ENCODE measurements around the gene CTSO. TPM values are rescaled to one million over a fixed set of nuclear protein-coding genes. Genes with fewer than 3 reads are reported as not detected.

CTSO gene
- total RNA-seq, 5 donors from 2014 or later (not counting 1 experiment from before 2014, with no cell fraction given): 10.4 to 14.1 (median 10.5) TPM

DNA sequence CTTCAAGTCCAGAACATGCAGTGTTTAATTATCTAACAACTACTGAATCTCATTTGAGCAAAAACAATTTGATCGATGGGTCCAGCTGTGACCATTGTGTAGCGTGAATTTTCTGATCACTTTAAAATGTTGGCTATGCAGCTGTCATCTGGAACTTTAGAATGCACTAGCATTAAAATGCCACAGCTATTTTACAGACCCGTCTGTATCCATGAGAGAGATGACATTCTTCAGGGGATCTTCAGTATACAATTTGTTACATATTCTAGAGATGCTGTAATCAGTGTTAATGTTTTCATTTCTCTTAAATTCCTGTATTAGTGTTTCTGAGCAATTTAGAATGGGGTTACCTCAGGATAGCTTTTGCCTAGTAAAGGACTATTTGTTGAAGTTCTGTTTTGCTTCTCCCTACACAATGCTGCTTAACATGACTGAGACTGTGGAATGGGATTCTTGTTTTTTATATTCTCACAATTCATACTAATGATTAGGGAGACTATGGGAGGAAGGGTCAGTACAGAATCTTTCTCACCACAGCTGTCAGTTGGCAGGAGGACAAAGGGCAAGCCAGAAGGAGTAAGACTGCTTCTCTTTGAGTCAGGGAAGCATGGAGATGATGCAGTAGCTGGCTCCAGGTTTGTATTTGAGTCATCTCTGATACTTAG is 13.2 kb upstream of the CTSO start:
- H3K36me3 ChIP-seq (ENCODE audit: control insufficient read depth in 2 of 2, extremely low read depth in 1 of 2, insufficient read depth in 1 of 2, low read length in 1 of 2): no peaks in the 10 kb centered on the region
- peaks cover 0 to 7% of the 10 kb centered on the region in 2 experiments for H3K27me3 ChIP-seq (replicated peaks in 1 of 2; ENCODE audit: control insufficient read depth in 2 of 2, extremely low read depth in 1 of 2, insufficient read depth in 2 of 2, low read length in 1 of 2)
- no peak overlapping the region for H3K4me3 ChIP-seq (ENCODE audit: control insufficient read depth in 1 of 2, extremely low read depth in 1 of 2, low read length in 1 of 2)
- H3K9me3 ChIP-seq: no peaks in the 10 kb centered on the region
- POLR2A ChIA-PET: no interaction called here
- no peaks in the 10 kb centered on the region for H3K4me1 ChIP-seq (ENCODE audit: control insufficient read depth in 1 of 2, extremely low read depth in 1 of 2, insufficient read depth in 2 of 2, low read length in 2 of 2)
- H3K27ac Mint-ChIP-seq: no peak overlapping the region
- 100% methylated on average over 2 of the region's 3 CpGs for WGBS (ENCODE audit: insufficient coverage)
- no peaks in the 10 kb centered on the region for H3K9me3 Mint-ChIP-seq
- DNase-seq (no peak), ATAC-seq (replicated peaks in 1 of 4) (no peak)
- peaks cover 8 to 11% (median 11%) of the 10 kb centered on the region in 3 donors for H3K4me1 Mint-ChIP-seq
- H3K27ac ChIP-seq (ENCODE audit: low read length): no peak overlapping the region
- H3K36me3 Mint-ChIP-seq: no peaks in the 10 kb centered on the region
- CTCF ChIA-PET: no interaction called here
- no peak overlapping the region for H3K4me3 Mint-ChIP-seq
- H3K27me3 Mint-ChIP-seq: peaks cover 13 to 17% of the 10 kb centered on the region in 2 donors

DNA sequence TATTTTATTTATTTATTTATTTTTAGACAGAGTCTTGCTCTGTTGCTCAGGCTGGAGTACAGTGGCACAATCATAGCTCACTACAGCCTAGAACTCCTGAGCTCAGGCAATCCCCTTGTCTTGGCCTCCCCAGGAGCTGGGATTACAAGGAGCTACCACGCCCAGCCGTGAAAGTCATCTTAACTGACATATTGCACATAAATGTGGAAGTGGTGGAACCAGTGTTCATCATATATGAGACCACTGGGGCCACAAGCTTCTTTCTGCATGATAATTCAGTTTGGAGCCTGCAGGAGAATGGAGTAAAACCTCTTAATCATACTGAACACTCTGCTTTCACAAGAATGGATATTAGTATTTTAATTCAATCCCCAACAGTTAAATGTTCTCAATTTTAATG is 12.5 kb upstream of the CTSO start:
- no peak overlapping the region for H3K4me3 Mint-ChIP-seq
- H3K27ac Mint-ChIP-seq: no peak overlapping the region
- Histone ChIP-seq H3K27me3 (replicated peaks in 1 of 2; ENCODE audit: control insufficient read depth in 2 of 2, extremely low read depth in 1 of 2, insufficient read depth in 2 of 2, low read length in 1 of 2) (peaks cover 0 to 7% of the 10 kb centered on the region in 2 experiments), H3K9me3 (no peaks in the 10 kb centered on the region), H3K36me3 (ENCODE audit: control insufficient read depth in 2 of 2, extremely low read depth in 1 of 2, insufficient read depth in 1 of 2, low read length in 1 of 2) (no peaks in the 10 kb centered on the region), H3K4me1 (ENCODE audit: control insufficient read depth in 1 of 2, extremely low read depth in 1 of 2, insufficient read depth in 2 of 2, low read length in 2 of 2) (no peaks in the 10 kb centered on the region), H3K27ac (ENCODE audit: low read length) (no peak overlapping the region), H3K4me3 (ENCODE audit: control insufficient read depth in 1 of 2, extremely low read depth in 1 of 2, low read length in 1 of 2) (no peak overlapping the region)
- no peaks in the 10 kb centered on the region for H3K9me3 Mint-ChIP-seq
- ATAC-seq (replicated peaks in 1 of 4) (no peak), DNase-seq (no peak)
- no peaks in the 10 kb centered on the region for H3K36me3 Mint-ChIP-seq
- peaks cover 8 to 11% (median 11%) of the 10 kb centered on the region in 3 donors for H3K4me1 Mint-ChIP-seq
- POLR2A ChIA-PET: no interaction called here
- no CpG with 5 or more reads among the region's 2 CpGs for WGBS (ENCODE audit: insufficient coverage)
- peaks cover 11 to 17% of the 10 kb centered on the region in 2 donors for H3K27me3 Mint-ChIP-seq
- CTCF ChIA-PET: no interaction called here

DNA sequence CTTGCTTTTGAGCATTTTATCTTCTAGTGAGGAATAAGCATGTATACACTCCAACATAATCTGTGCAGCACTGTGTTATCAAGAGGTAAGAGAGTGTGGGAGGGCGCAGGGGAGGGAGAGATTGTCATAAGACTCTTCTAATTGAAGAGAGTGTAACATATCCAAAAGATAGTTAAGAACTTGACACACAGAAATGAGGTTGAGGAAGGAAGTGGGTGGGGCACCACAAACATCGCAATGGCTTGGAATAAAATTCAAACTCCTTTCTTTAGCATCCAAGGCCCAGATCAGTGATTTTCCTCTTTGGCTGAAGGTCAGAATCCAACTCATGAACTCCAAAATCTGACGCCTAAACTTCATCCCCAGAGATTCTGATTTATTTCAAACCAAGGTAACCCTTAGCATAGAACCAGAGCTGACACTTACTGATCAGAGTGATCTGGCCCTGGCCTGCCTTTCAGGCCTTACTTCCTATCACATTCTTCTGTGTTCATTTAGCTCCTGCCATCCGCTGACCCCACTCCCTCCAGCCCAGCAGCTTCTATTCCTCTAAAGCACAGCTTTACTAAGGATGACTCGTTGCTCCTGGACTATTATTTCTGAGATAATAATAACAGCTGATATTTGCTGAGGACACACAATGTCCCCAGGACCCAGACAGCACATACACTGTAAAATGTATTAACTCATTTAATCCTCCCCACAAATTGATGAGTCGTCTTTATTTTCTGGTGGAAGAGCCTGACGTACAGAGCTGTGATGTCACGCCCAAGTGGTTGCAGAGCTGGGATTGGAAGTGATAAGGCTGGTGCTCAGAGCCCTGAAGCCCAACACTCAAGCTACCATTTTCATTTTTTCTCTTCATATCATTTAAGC is 10.6 kb upstream of the CTSO start:
- no peak overlapping the region for H3K4me3 Mint-ChIP-seq
- no peak overlapping the region for H3K27ac ChIP-seq (ENCODE audit: low read length)
- ChIA-PET CTCF (no interaction called here), POLR2A (no interaction called here)
- no peaks in the 10 kb centered on the region for H3K9me3 Mint-ChIP-seq
- no peaks in the 10 kb centered on the region for H3K9me3 ChIP-seq
- no peak overlapping the region for H3K27ac Mint-ChIP-seq
- H3K36me3 Mint-ChIP-seq: no peaks in the 10 kb centered on the region
- H3K4me1 ChIP-seq (ENCODE audit: control insufficient read depth in 1 of 2, extremely low read depth in 1 of 2, insufficient read depth in 2 of 2, low read length in 2 of 2): no peaks in the 10 kb centered on the region
- DNase-seq (no peak), ATAC-seq (replicated peaks in 1 of 4) (no peak)
- H3K36me3 ChIP-seq (ENCODE audit: control insufficient read depth in 2 of 2, extremely low read depth in 1 of 2, insufficient read depth in 1 of 2, low read length in 1 of 2): no peaks in the 10 kb centered on the region
- no peak overlapping the region for H3K4me3 ChIP-seq (ENCODE audit: control insufficient read depth in 1 of 2, extremely low read depth in 1 of 2, low read length in 1 of 2)
- H3K27me3 ChIP-seq (replicated peaks in 1 of 2; ENCODE audit: control insufficient read depth in 2 of 2, extremely low read depth in 1 of 2, insufficient read depth in 2 of 2, low read length in 1 of 2): peaks cover 0 to 10% of the 10 kb centered on the region in 2 experiments
- H3K27me3 Mint-ChIP-seq: peaks cover 9 to 21% of the 10 kb centered on the region in 2 donors
- peaks cover 8 to 11% (median 11%) of the 10 kb centered on the region in 3 donors for H3K4me1 Mint-ChIP-seq
- WGBS (ENCODE audit: insufficient coverage): 86% methylated on average over 1 of the region's 8 CpGs

DNA sequence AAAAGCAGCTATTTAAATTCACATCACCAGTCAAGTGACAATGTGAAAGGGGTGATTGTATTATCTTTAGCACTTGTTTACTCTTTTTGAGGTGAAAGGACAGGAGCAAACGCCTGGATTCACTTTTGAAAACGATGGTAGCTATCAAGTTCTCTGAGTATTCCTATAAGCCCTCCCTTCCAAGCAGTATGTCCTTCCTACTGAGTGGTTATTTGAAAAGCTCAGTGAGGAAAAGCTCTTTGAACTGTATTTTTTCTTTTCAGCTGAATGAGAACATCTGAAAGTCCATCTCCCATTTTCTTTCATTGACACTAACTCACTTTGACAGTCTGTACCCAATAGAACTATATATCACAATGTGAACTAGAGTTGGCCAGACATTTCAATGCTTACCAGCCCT is 9.1 kb upstream of the CTSO start:
- H3K9me3 Mint-ChIP-seq: no peaks in the 10 kb centered on the region
- Histone ChIP-seq H3K27me3 (replicated peaks in 1 of 2; ENCODE audit: control insufficient read depth in 2 of 2, extremely low read depth in 1 of 2, insufficient read depth in 2 of 2, low read length in 1 of 2) (peaks cover 0 to 4% of the 10 kb centered on the region in 2 experiments), H3K27ac (ENCODE audit: low read length) (no peak overlapping the region), H3K36me3 (ENCODE audit: control insufficient read depth in 2 of 2, extremely low read depth in 1 of 2, insufficient read depth in 1 of 2, low read length in 1 of 2) (no peaks in the 10 kb centered on the region), H3K9me3 (no peaks in the 10 kb centered on the region), H3K4me3 (ENCODE audit: control insufficient read depth in 1 of 2, extremely low read depth in 1 of 2, low read length in 1 of 2) (no peak overlapping the region), H3K4me1 (ENCODE audit: control insufficient read depth in 1 of 2, extremely low read depth in 1 of 2, insufficient read depth in 2 of 2, low read length in 2 of 2) (no peaks in the 10 kb centered on the region)
- POLR2A ChIA-PET: interaction anchor here in 1 of 2 donors (0.6 kb wide), 1 partner anchor 1393 kb away, joined by 3 read pairs; no protein-coding TSS in a partner anchor
- ATAC-seq (replicated peaks in 1 of 4) (no peak), DNase-seq (no peak)
- peaks cover 8 to 11% (median 11%) of the 10 kb centered on the region in 3 donors for H3K4me1 Mint-ChIP-seq
- H3K27me3 Mint-ChIP-seq: peaks cover 14 to 31% of the 10 kb centered on the region in 2 donors
- no peak overlapping the region for H3K4me3 Mint-ChIP-seq
- CTCF ChIA-PET: no interaction called here
- H3K27ac Mint-ChIP-seq: no peak overlapping the region
- no peaks in the 10 kb centered on the region for H3K36me3 Mint-ChIP-seq
- no CpG with 5 or more reads among the region's 2 CpGs for WGBS (ENCODE audit: insufficient coverage)

DNA sequence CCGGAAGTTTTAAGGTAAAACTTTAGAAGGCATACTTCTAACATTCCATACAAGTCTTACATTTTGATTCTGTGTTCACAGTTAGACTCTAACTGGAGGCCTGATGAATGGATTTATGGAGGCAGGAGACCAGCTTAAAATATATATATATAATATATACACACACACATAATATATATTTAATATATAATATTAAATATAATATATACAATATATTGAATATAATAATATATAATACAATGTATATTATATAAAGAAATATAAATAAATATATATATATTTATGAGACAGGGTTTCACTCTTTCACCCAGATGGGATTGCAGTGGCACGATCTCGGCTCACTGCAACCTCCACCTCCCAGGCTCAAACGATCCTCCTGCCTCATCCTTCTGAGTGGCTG is 7.9 kb upstream of the CTSO start:
- no peaks in the 10 kb centered on the region for H3K4me1 ChIP-seq (ENCODE audit: control insufficient read depth in 1 of 2, extremely low read depth in 1 of 2, insufficient read depth in 2 of 2, low read length in 2 of 2)
- no peak for DNase-seq
- no peaks in the 10 kb centered on the region for H3K36me3 Mint-ChIP-seq
- ChIA-PET CTCF (no interaction called here), POLR2A (no interaction called here)
- no peak overlapping the region for H3K4me3 ChIP-seq (ENCODE audit: control insufficient read depth in 1 of 2, extremely low read depth in 1 of 2, low read length in 1 of 2)
- H3K27ac Mint-ChIP-seq: no peak overlapping the region
- WGBS (ENCODE audit: insufficient coverage): no CpG with 5 or more reads among the region's 4 CpGs
- peaks cover 8 to 11% (median 11%) of the 10 kb centered on the region in 3 donors for H3K4me1 Mint-ChIP-seq
- no peak overlapping the region for H3K27ac ChIP-seq (ENCODE audit: low read length)
- H3K36me3 ChIP-seq (ENCODE audit: control insufficient read depth in 2 of 2, extremely low read depth in 1 of 2, insufficient read depth in 1 of 2, low read length in 1 of 2): no peaks in the 10 kb centered on the region
- H3K9me3 Mint-ChIP-seq: no peaks in the 10 kb centered on the region
- peaks cover 14 to 27% of the 10 kb centered on the region in 2 donors for H3K27me3 Mint-ChIP-seq
- no peak for ATAC-seq (replicated peaks in 1 of 4)
- no peak overlapping the region for H3K4me3 Mint-ChIP-seq
- H3K9me3 ChIP-seq: no peaks in the 10 kb centered on the region
- peaks cover 0 to 4% of the 10 kb centered on the region in 2 experiments for H3K27me3 ChIP-seq (replicated peaks in 1 of 2; ENCODE audit: control insufficient read depth in 2 of 2, extremely low read depth in 1 of 2, insufficient read depth in 2 of 2, low read length in 1 of 2)

DNA sequence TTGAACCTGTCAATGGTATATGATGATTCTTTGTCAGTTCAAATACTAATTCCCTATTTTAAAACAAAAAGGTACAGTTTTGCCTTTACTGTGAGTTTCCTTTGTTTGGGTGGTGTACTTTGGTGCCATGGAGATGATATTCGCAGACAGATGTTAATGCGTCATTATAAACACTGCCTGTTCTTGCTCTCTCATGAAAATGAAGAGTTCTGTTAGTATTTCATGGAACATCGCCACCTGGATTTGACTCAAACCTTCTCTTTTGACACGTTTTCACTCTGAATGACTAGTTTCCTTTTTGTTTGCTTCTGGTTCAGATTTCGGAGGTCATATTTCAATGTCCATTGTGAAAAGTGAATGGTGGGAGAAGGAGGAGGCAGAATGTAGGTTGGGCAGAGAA is 6.9 kb upstream of the CTSO start:
- Mint-ChIP-seq H3K4me1 (peaks cover 8 to 11% (median 11%) of the 10 kb centered on the region in 3 donors), H3K27me3 (peaks cover 14 to 26% of the 10 kb centered on the region in 2 donors), H3K36me3 (no peaks in the 10 kb centered on the region), H3K27ac (no peak overlapping the region), H3K9me3 (no peaks in the 10 kb centered on the region), H3K4me3 (no peak overlapping the region)
- POLR2A ChIA-PET: no interaction called here
- no peak overlapping the region for H3K4me3 ChIP-seq (ENCODE audit: control insufficient read depth in 1 of 2, extremely low read depth in 1 of 2, low read length in 1 of 2)
- H3K9me3 ChIP-seq: no peaks in the 10 kb centered on the region
- 100% methylated on average over 2 of the region's 5 CpGs for WGBS (ENCODE audit: insufficient coverage)
- no peak overlapping the region for H3K27ac ChIP-seq (ENCODE audit: low read length)
- H3K4me1 ChIP-seq (ENCODE audit: control insufficient read depth in 1 of 2, extremely low read depth in 1 of 2, insufficient read depth in 2 of 2, low read length in 2 of 2): no peaks in the 10 kb centered on the region
- H3K27me3 ChIP-seq (replicated peaks in 1 of 2; ENCODE audit: control insufficient read depth in 2 of 2, extremely low read depth in 1 of 2, insufficient read depth in 2 of 2, low read length in 1 of 2): peaks cover 0 to 4% of the 10 kb centered on the region in 2 experiments
- no peaks in the 10 kb centered on the region for H3K36me3 ChIP-seq (ENCODE audit: control insufficient read depth in 2 of 2, extremely low read depth in 1 of 2, insufficient read depth in 1 of 2, low read length in 1 of 2)
- DNase-seq (no peak), ATAC-seq (replicated peaks in 1 of 4) (no peak)
- CTCF ChIA-PET: no interaction called here
